Psoas muscle (tissue), 8 donors: Measurements from ENCODE around the gene MAGIX. TPM values are rescaled to one million over a fixed set of nuclear protein-coding genes. Genes with fewer than 3 reads are reported as not detected.

ENCODE experiments used
- ATAC-seq, 4 donors: fragments of 200-7000 bp; cut with Tn5 transposase; one replicate each; pipeline ENCODE4 v1.9.1; 2020; ENCODE audit warnings: moderate library complexity in 3 of 4, mild to moderate bottlenecking in 2 of 4
- DNase-seq, 2 donors: peaks; one replicate each; pipeline ENCODE4 v3.0.0-alpha.2; 2020
- H3K27ac ChIP-seq: fragments of 200-600 bp; one replicate; pipeline ENCODE4 v1.8.0; 2022
- H3K27me3 ChIP-seq, 3 donors: fragments of 200-600 bp in 1 of 3; one replicate each; pipeline versions ENCODE4 v1.6.1 to v1.8.0; 2013 to 2022; ENCODE audit warnings: low read length in 2 of 3, mild to moderate bottlenecking in 2 of 3, moderate library complexity in 1 of 3; ENCODE audit not compliant: insufficient read depth in 3 of 3
- H3K36me3 ChIP-seq, 2 donors: fragments of 200-600 bp in 1 of 2; one replicate each; pipeline versions ENCODE4 v1.6.1 to v1.8.0; 2013 to 2022; ENCODE audit warnings: low read depth in 1 of 2, mild to moderate bottlenecking in 1 of 2, moderate library complexity in 1 of 2; ENCODE audit not compliant: insufficient read depth in 1 of 2
- H3K4me1 ChIP-seq: fragments of 200-600 bp; one replicate; pipeline ENCODE4 v1.8.0; 2022
- H3K4me3 ChIP-seq: fragments of 200-600 bp; one replicate; pipeline ENCODE4 v1.8.0; 2022; ENCODE audit warnings: mild to moderate bottlenecking
- H3K9me3 ChIP-seq: fragments of 200-600 bp; one replicate; pipeline ENCODE4 v1.8.0; 2022
- WGBS, 3 donors: extraction: QIAGEN DNeasy Blood & Tissue Kit; methylation state at CpG; one replicate each; pipeline versions ENCODE4 v1.1.6 to v1.1.7; 2013; 5-methylcytosine and 5-hydroxymethylcytosine counted together
- intact Hi-C, 2 donors: fragments of 100-400 bp; cut with DNase I; formaldehyde crosslinking; loops; one replicate each; pipeline versions ENCODE4 v1.11.0 to v1.14.2; 2022
- long read RNA-seq, 2 donors: library from polyadenylated mRNA; unstranded; transcript quantifications; one replicate each; pipeline ENCODE4 v2.0.0, GENCODE V29; 2021
- polyA plus RNA-seq, 3 donors: library from polyadenylated mRNA; stranded (reverse); fragments of 200-250 nt; gene quantifications; one replicate each; pipeline ENCODE4 v1.2.3, GENCODE V29; 2013
- total RNA-seq, 4 donors: library from RNA; stranded (reverse); fragmentation: NEBNext Ultra II Directional in 2 of 4; extraction: Animal tissue kit (Norgen Biotek cat#: 25700) in 2 of 4; gene quantifications; one replicate each; pipeline versions ENCODE4 v1.2.1 to v1.2.4, GENCODE V29; 2021 to 2023
- TF ChIP-seq, protein P1 (sequence below): fragments of 200-600 bp; IDR thresholded peaks from one replicate; pipeline ENCODE4 v1.8.0; 2022; ENCODE audit warnings: antibody characterized with exemption
- donor health status: healthy with polysubstance abuse.
- donor health status: DM: no; HTN: no; CAD: no; lungs with moderate emphysema.
- donor health status: Bipolar disorder and iron deficiency.
- donor health status: healthy.
- donor health status: DM: yes; HTN: yes; CAD: no.
- donor health status: DM: no; HTN: no; CAD: no.
- donor health status: DM: no; HTN: no; CAD: no.
- donor health status: DM: yes; HTN: yes; CAD: no.

Gene MAGIX
- total RNA-seq (1 to 10 TPM; 2.9 to 3.7 (median 3.5) TPM), polyA plus RNA-seq (1 to 10 TPM; 5.2 to 8.0 (median 5.3) TPM)
- long read RNA-seq, donor 1, partial matches to known transcripts = 1 of 4 reads
- long read RNA-seq, donor 1, other reads (novel, unspliced or antisense) = 2 of 4 reads
- long read RNA-seq, donor 2, partial matches to known transcripts = 2 of 8 reads
- long read RNA-seq, donor 2, other reads (novel, unspliced or antisense) = 5 of 8 reads

DNA sequence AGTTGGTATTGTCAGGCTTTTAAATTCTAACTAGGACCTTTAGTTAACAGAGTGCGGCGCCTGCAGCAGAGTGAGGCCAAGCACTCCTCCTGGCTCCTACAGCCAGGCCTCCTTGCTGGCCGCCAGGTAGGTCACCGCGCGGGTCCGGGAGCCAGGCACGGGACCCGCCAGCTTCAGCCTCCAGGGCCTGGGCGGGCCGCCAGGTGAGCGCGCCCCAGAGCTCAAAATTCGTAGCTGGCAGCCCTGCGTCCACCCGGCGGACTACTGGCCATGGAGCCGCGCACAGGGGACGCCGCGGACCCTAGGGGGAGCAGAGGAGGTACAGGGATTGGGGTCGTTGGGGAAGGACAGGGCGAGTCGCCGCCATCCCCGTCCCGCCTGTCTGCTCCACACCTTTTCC, at the start of gene MAGIX:
Gene MAGIX, plus strand, starts transcription at position 139 of the 400 bp plus-strand sequence. Its CDS starts 132 bp downstream, at position 271.
- no peaks in the 10 kb centered on the region for H3K27me3 ChIP-seq
- DNase-seq (no peak), ATAC-seq (no peak)
- H3K9me3 ChIP-seq = no peaks in the 10 kb centered on the region
- WGBS, 3 donors = 56 to 68% (median 61%) methylated on average over 18 to 28 of the region's 28 CpGs
- H3K4me3 ChIP-seq = peak within 1 kb of the TSS; percentile 59
- TF ChIP-seq, protein P1, sequence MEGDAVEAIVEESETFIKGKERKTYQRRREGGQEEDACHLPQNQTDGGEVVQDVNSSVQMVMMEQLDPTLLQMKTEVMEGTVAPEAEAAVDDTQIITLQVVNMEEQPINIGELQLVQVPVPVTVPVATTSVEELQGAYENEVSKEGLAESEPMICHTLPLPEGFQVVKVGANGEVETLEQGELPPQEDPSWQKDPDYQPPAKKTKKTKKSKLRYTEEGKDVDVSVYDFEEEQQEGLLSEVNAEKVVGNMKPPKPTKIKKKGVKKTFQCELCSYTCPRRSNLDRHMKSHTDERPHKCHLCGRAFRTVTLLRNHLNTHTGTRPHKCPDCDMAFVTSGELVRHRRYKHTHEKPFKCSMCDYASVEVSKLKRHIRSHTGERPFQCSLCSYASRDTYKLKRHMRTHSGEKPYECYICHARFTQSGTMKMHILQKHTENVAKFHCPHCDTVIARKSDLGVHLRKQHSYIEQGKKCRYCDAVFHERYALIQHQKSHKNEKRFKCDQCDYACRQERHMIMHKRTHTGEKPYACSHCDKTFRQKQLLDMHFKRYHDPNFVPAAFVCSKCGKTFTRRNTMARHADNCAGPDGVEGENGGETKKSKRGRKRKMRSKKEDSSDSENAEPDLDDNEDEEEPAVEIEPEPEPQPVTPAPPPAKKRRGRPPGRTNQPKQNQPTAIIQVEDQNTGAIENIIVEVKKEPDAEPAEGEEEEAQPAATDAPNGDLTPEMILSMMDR = no peak
- H3K36me3 ChIP-seq = no peaks in the 10 kb centered on the region
- intact Hi-C loops = loop anchor here in 1 of 2 donors (5.0 kb wide), 1 partner anchor 40 kb away; the partner anchor contains the start of gene GPKOW
- no peaks in the 10 kb centered on the region for H3K4me1 ChIP-seq
- H3K27ac ChIP-seq = peak within 1 kb of the TSS; percentile 93

DNA sequence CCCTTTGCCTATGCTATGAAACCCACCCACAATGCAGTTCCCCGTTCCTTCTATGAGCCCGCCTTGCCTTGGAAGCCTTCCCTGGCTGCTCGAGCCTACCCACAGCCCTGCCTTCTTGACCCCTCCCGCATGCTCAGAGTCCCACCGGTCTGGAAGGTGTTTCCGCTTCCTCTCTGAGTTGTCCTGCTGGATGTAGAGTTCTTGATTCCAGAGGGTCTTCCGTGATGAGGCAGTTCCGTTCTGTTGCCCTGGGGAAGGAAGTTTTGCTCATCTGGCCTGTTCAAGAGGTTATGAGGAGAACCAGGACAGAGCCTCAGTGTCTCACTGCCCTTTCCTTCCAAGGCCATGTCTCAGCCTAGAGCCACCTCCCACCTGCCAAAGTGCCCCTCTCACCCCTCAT, 46.5 kb upstream of the MAGIX start:
- no peaks in the 10 kb centered on the region for H3K4me1 ChIP-seq
- intact Hi-C loops = no loop called here
- TF ChIP-seq, protein P1 = no peak
- H3K27me3 ChIP-seq = no peaks in the 10 kb centered on the region
- DNase-seq = no peak
- WGBS, 3 donors = 82 to 89% (median 85%) methylated on average over 6 to 8 of the region's 8 CpGs
- no peak overlapping the region for H3K27ac ChIP-seq
- peaks cover 5 to 87% of the 10 kb centered on the region in 2 donors for H3K36me3 ChIP-seq
- no peak for ATAC-seq
- H3K4me3 ChIP-seq = no peak overlapping the region
- no peaks in the 10 kb centered on the region for H3K9me3 ChIP-seq

DNA sequence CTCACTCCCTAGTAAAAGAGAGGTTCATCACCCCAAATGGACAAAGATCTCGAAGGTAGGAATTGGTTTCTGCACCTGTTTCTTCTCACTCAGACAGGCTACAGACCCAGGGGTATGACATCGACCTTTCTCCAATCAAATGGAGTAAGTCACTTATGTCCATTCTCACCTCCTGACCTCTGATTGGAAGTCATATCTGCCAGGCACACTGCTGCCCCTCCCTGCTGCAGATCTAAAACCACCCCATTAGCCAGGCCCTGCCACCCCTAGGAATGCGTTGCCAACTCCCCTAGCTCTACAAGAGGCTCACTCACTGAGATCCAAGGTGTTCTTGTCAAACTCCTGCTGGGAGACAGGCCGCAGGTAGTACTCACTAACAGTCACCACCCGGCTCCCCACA, 45.8 kb upstream of the MAGIX start:
- 78 to 95% (median 94%) methylated on average over 5 of the region's 5 CpGs for WGBS, 3 donors
- no peaks in the 10 kb centered on the region for H3K9me3 ChIP-seq
- H3K4me3 ChIP-seq = no peak overlapping the region
- no peaks in the 10 kb centered on the region for H3K27me3 ChIP-seq
- no peak overlapping the region for H3K27ac ChIP-seq
- ATAC-seq (no peak), DNase-seq (no peak)
- intact Hi-C loops = no loop called here
- H3K36me3 ChIP-seq = peaks cover 5 to 90% of the 10 kb centered on the region in 2 donors
- no peaks in the 10 kb centered on the region for H3K4me1 ChIP-seq
- TF ChIP-seq, protein P1 = no peak

- TF ChIP-seq, protein P1 = no peak
- intact Hi-C loops = no loop called here
- Histone ChIP-seq H3K4me1 (peaks cover 4% of the 10 kb centered on the region), H3K27ac (no peak overlapping the region), H3K9me3 (no peaks in the 10 kb centered on the region), H3K4me3 (no peak overlapping the region), H3K36me3 (peaks cover 5 to 87% of the 10 kb centered on the region in 2 donors), H3K27me3 (no peaks in the 10 kb centered on the region)
- ATAC-seq (no peak), DNase-seq (no peak)
- WGBS, 3 donors = 51 to 86% (median 73%) methylated on average over 3 to 6 of the region's 6 CpGs
Measured at GRCh38 chrX:49117581-49117980, 45.0 kb upstream of the MAGIX start.

- Histone ChIP-seq H3K9me3 (no peaks in the 10 kb centered on the region), H3K4me3 (no peak overlapping the region), H3K36me3 (peaks cover 5 to 62% of the 10 kb centered on the region in 2 donors), H3K27ac (no peak overlapping the region), H3K4me1 (peaks cover 5% of the 10 kb centered on the region), H3K27me3 (no peaks in the 10 kb centered on the region)
- DNase-seq = no peak
- intact Hi-C loops = loop anchor here in 1 of 2 donors (5.0 kb wide), 1 partner anchor 42 kb away; the partner anchor contains the start of gene MAGIX
- no peak for ATAC-seq
- 48 to 64% (median 56%) methylated on average over 1 of the region's 1 CpG for WGBS, 3 donors
- TF ChIP-seq, protein P1 = no peak
Measured at GRCh38 chrX:49120091-49120490, 42.5 kb upstream of the MAGIX start.
